ENCODE data around the gene SLC6A11.

SLC6A11 gene

DNA sequence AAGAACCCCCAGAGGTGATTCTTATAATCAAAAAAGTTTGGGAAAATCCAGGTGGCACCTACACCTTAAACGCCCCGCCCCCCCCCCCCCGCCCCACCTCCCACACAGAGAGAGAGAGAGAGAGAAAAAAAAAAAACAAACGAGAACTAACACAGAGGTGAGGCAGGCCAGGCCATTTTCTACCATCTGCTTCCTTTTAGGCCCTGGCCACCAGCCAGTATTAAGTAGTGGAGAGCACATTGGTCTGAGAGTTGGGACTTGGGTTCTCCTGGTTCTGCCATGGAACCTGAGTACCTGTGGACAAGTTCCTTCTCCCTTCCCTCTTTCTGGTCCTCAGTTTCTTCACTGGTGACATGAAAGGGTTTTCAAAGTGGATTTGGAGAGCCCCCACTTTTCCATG, 60.6 kb downstream of the SLC6A11 start:
- Histone ChIP-seq H3K27me3 (peaks cover 0 to 26% of the 10 kb centered on the region in 2 donors), H3K4me1 (no peaks in the 10 kb centered on the region), H3K9me3 (no peaks in the 10 kb centered on the region), H3K36me3 (no peaks in the 10 kb centered on the region), H3K4me3 (no peak overlapping the region), H3K27ac (no peak overlapping the region)
- DNase-seq, result no peak
- TF ChIP-seq, protein P1, sequence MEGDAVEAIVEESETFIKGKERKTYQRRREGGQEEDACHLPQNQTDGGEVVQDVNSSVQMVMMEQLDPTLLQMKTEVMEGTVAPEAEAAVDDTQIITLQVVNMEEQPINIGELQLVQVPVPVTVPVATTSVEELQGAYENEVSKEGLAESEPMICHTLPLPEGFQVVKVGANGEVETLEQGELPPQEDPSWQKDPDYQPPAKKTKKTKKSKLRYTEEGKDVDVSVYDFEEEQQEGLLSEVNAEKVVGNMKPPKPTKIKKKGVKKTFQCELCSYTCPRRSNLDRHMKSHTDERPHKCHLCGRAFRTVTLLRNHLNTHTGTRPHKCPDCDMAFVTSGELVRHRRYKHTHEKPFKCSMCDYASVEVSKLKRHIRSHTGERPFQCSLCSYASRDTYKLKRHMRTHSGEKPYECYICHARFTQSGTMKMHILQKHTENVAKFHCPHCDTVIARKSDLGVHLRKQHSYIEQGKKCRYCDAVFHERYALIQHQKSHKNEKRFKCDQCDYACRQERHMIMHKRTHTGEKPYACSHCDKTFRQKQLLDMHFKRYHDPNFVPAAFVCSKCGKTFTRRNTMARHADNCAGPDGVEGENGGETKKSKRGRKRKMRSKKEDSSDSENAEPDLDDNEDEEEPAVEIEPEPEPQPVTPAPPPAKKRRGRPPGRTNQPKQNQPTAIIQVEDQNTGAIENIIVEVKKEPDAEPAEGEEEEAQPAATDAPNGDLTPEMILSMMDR (IDR thresholded peaks at IDR 0.05), result no peak
- intact Hi-C loops (cut with DNase I; ENCODE audit: low total_unique reads), result no loop called here

DNA sequence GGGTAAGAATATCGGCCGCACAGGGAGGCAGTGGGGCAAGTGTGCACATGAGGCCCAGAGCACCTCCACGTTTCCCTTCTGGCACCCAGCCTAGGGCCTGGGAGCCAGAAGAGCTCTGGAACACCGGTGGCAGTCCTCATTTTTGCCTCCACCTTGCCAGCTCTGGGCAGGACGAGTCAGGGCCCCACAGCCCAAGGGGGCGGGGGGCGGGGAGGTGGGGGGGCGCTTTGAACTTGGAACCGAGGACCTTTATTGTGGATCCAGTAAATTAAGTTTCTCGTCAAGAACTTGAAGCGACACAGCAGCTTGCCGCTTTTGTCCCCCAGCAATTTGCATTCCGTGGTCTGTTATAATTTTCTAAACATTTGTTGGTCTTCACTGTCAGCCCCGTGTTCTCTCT, 66.8 kb downstream of the SLC6A11 start:
- no peak for DNase-seq

DNA sequence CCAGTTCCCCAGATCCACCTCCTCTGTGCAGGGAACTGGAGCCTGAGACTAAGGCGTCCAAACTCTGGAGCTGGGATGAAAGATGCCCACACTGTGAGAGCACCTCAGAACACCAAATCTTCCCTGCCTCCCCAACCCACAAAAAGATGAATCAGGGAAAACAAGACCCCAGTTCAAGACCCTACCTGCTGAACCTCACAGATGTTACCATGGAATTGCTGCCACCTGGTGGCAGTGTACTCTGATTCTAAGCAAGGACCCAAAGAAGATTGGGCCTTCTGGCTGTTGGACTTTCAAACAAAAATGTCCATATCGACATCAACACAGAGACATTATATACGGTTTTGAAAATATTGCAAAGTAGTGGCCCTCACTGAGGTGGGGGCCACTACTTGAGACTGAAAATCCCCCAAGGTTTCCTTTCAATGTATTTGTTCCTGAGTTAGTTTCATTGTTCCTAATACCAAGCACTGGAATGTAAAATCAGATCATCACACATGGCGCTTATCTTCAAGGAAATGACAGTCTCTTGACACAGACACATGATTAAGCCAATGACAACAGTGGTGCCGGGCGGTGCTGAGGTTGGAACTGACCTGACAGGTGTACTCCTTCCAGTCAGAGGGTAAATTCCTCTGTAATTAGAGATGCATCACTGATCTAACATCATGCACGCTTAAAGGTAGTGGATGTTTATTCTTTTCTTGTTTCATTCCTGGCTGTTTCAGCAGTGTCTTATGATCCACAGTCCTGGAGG, 67.6 kb downstream of the SLC6A11 start:
- DNase-seq, result no peak
- H3K9me3 ChIP-seq, result no peaks in the 10 kb centered on the region
- no peaks in the 10 kb centered on the region for H3K36me3 ChIP-seq
- peaks cover 0 to 22% of the 10 kb centered on the region in 2 donors for H3K27me3 ChIP-seq
- TF ChIP-seq, protein P1 (IDR thresholded peaks at IDR 0.05), result no peak
- intact Hi-C loops (cut with DNase I; ENCODE audit: low total_unique reads), result no loop called here
- no peak overlapping the region for H3K27ac ChIP-seq
- H3K4me1 ChIP-seq, result no peaks in the 10 kb centered on the region
- H3K4me3 ChIP-seq, result no peak overlapping the region

More for the DNA sequence above, 66.8 kb downstream of the SLC6A11 start:
- TF ChIP-seq, protein P1 (IDR thresholded peaks at IDR 0.05), result no peak
- peaks cover 0 to 24% of the 10 kb centered on the region in 2 donors for H3K27me3 ChIP-seq
- no peaks in the 10 kb centered on the region for H3K4me1 ChIP-seq
- intact Hi-C loops (cut with DNase I; ENCODE audit: low total_unique reads), result no loop called here
- no peaks in the 10 kb centered on the region for H3K9me3 ChIP-seq
- H3K36me3 ChIP-seq, result no peaks in the 10 kb centered on the region
- no peak overlapping the region for H3K4me3 ChIP-seq
- no peak overlapping the region for H3K27ac ChIP-seq

DNA sequence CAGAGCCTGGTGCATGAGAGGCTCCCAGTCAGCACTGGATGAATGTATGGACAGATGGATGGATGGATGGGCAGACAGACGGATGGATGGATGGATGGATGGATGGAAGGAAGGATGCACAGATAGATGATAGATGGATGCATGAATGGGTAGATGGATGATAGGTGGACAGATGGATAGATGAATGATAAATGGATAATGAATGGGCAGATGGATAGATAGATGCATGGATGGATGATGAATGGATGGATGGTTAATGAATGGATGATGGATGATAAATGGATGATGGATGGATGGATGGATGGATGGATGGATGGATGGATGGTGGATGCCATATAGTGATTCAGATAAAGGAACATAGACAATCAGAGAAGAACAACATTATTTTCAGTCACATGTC, 71.0 kb downstream of the SLC6A11 start:
- H3K4me1 ChIP-seq, result no peaks in the 10 kb centered on the region
- intact Hi-C loops (cut with DNase I; ENCODE audit: low total_unique reads), result no loop called here
- peaks cover 0 to 5% of the 10 kb centered on the region in 2 donors for H3K27me3 ChIP-seq
- H3K4me3 ChIP-seq, result no peak overlapping the region
- DNase-seq, result no peak
- H3K27ac ChIP-seq, result no peak overlapping the region
- peaks cover 0 to 15% (median 6%) of the 10 kb centered on the region in 3 donors for H3K9me3 ChIP-seq
- TF ChIP-seq, protein P1 (IDR thresholded peaks at IDR 0.05), result no peak
- no peaks in the 10 kb centered on the region for H3K36me3 ChIP-seq

DNA sequence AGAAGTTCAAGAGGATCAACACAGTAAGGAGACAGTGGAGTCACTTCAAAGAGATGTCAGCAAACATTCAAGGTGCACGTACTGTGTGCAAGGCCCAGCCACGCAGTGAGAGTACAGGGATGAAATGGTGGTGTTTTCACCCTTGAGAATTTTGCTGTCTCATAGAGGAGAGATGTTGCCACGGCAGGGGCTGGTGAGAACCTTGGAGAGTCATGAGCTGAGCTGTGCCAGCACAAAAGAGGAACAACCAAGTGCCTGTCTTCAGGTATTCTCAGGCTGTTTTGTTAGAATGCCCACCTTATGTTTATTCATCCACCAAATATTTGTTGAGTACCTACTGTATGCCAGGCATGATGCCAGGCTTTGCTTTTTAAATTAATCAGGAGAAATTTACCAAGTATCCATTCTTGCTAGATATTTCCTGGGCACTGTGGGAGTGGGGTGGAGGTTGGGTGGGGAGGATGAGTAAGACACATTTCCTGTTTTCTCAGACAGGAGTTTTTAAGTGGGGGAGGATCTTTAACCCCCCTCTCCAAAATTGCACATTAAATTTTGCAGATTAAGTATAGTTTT, 72.6 kb downstream of the SLC6A11 start:
- Histone ChIP-seq H3K9me3 (peaks cover 0 to 15% (median 6%) of the 10 kb centered on the region in 3 donors), H3K27me3 (peaks cover 0 to 5% of the 10 kb centered on the region in 2 donors), H3K4me3 (no peak overlapping the region), H3K36me3 (no peaks in the 10 kb centered on the region), H3K27ac (no peak overlapping the region), H3K4me1 (no peaks in the 10 kb centered on the region)
- TF ChIP-seq, protein P1 (IDR thresholded peaks at IDR 0.05), result no peak
- no peak for DNase-seq
- intact Hi-C loops (cut with DNase I; ENCODE audit: low total_unique reads), result no loop called here

All from tibial artery (tissue), 4 donors.